Spleen (tissue), 11 donors: Measurements from ENCODE around the gene COPS9. TPM values are rescaled to one million over a fixed set of nuclear protein-coding genes. Genes with fewer than 3 reads are reported as not detected.

Source experiments
- DNase-seq: peaks from one replicate; pipeline ENCODE4 v3.0.0-alpha.2; 2020
- H3K27ac ChIP-seq, 8 donors: fragments of 200-600 bp; sonication (generic) in 7 of 8; 1 replicate in 4 of 8; 2 replicates in 4 of 8; pipeline versions ENCODE4 v1.5.0 to v1.8.0; 2016 to 2021; ENCODE audit warnings: inconsistent platforms in 4 of 8, mild to moderate bottlenecking in 4 of 8, moderate library complexity in 1 of 8
- H3K27me3 ChIP-seq, 7 donors: fragments of 200-600 bp; sonication (generic) in 6 of 7; replicated peaks in 1 of 7; 1 replicate in 4 of 7; 2 replicates in 3 of 7; pipeline versions ENCODE4 v1.5.0 to v1.8.0; 2016 to 2021; ENCODE audit warnings: inconsistent platforms in 3 of 7, mild to moderate bottlenecking in 1 of 7
- H3K36me3 ChIP-seq, 6 donors: fragments of 200-600 bp; sonication (generic) in 5 of 6; 1 replicate in 4 of 6; 2 replicates in 2 of 6; pipeline versions ENCODE4 v1.5.0 to v1.8.0; 2016 to 2021; ENCODE audit warnings: inconsistent platforms in 2 of 6
- H3K4me1 ChIP-seq, 6 donors: fragments of 200-600 bp; sonication (generic) in 5 of 6; 1 replicate in 3 of 6; 2 replicates in 3 of 6; pipeline versions ENCODE4 v1.5.0 to v1.8.0; 2016 to 2021; ENCODE audit warnings: inconsistent platforms in 3 of 6
- H3K4me3 ChIP-seq, 8 donors: fragments of 200-600 bp; sonication (generic) in 7 of 8; 1 replicate in 4 of 8; 2 replicates in 4 of 8; pipeline versions ENCODE4 v1.5.0 to v1.8.0; 2016 to 2021; ENCODE audit warnings: inconsistent platforms in 4 of 8, mild to moderate bottlenecking in 4 of 8, moderate library complexity in 2 of 8
- H3K9me3 ChIP-seq, 8 donors: fragments of 200-600 bp; sonication (generic) in 7 of 8; 1 replicate in 4 of 8; 2 replicates in 4 of 8; pipeline versions ENCODE4 v1.5.0 to v1.8.0; 2016 to 2021; ENCODE audit warnings: inconsistent platforms in 4 of 8
- CTCF ChIP-seq, 11 experiments: fragments of 200-600 bp in 7 of 11; fragments of 450-650 bp in 4 of 11; sonication (generic) in 4 of 11; IDR thresholded peaks in 8 of 11; conservative IDR thresholded peaks in 3 of 11; 1 replicate in 7 of 11; 2 replicates in 4 of 11; pipeline versions ENCODE4 v1.4.0 to v1.8.0; 2016 to 2021; ENCODE audit warnings: antibody characterized with exemption in 11 of 11, inconsistent platforms in 4 of 11, mild to moderate bottlenecking in 1 of 11
- POLR2A ChIP-seq, 3 donors: fragments of 450-650 bp; IDR thresholded peaks; one replicate each; pipeline ENCODE4 v1.5.1; 2017; ENCODE audit warnings: antibody characterized with exemption in 3 of 3, mild to moderate bottlenecking in 1 of 3
- POLR2AphosphoS5 ChIP-seq, 3 donors: sonication (generic); formaldehyde crosslinking; IDR thresholded peaks; one replicate each; pipeline ENCODE4 v1.5.1; 2017; ENCODE audit warnings: antibody characterized with exemption in 3 of 3
- WGBS, 5 donors: extraction: QIAGEN DNeasy Blood & Tissue Kit in 3 of 5; methylation state at CpG; one replicate each; pipeline versions ENCODE4 v1.1.5 to v1.1.7; 2013 to 2018; 5-methylcytosine and 5-hydroxymethylcytosine counted together
- intact Hi-C: fragments of 100-400 bp; cut with DNase I; formaldehyde crosslinking; loops from one replicate; pipeline ENCODE4 v1.15.0; 2023; ENCODE audit warnings: low total_unique reads
- polyA plus RNA-seq, 3 donors: library from polyadenylated mRNA; stranded (reverse); fragments of 200-250 nt; gene quantifications; one replicate each; pipeline ENCODE4 v1.2.1, GENCODE V29; 2013
- total RNA-seq, 7 donors: library from RNA; depleted of rRNA in 3 of 7; stranded (reverse); fragments of >200 nt in 3 of 7; fragmentation: NEBNext Ultra II Directional in 4 of 7; extraction: Animal tissue kit (Norgen Biotek cat#: 25700) in 4 of 7; gene quantifications; one replicate each; pipeline versions ENCODE4 v1.1.0 to v1.2.1, GENCODE V29; 2016 to 2021
- donor health status: healthy with polysubstance abuse.
- donor health status: DM: no; HTN: no; CAD: no; lungs with moderate emphysema.
- donor health status: DM: no; HTN: no; CAD: no.
- donor health status: Bipolar disorder and iron deficiency.
- donor health status: healthy.
- donor health status: DM: no; HTN: no; CAD: no.
- donor health status: DM: yes; HTN: yes; CAD: no.

The COPS9 gene
- total and polyA plus RNA-seq, 10 donors = 74.7 to 441 (median 95.0) TPM

- intact Hi-C loops = no loop called here
- Histone ChIP-seq H3K9me3 (peaks cover 0 to 10% (median 0%) of the 10 kb centered on the region in 8 donors), H3K36me3 (no peaks in the 10 kb centered on the region), H3K27me3 (peaks cover 0 to 39% (median 0%) of the 10 kb centered on the region in 7 donors), H3K4me1 (no peaks in the 10 kb centered on the region), H3K27ac (no peak overlapping the region), H3K4me3 (no peak overlapping the region)
- 86 to 94% (median 91%) methylated on average over 4 of the region's 4 CpGs for WGBS, 5 donors
- DNase-seq = no peak
- TF ChIP-seq CTCF (IDR thresholded peaks at IDR 0.05 in 8 of 11, conservative IDR thresholded peaks at IDR 0.05 in 3 of 11) (no peak), POLR2AphosphoS5 (IDR thresholded peaks at IDR 0.05) (no peak), POLR2A (IDR thresholded peaks at IDR 0.05) (no peak)
Measured at GRCh38 chr2:240163844-240164574, 27.9 kb upstream of the COPS9 start.

GRCh38 chr2:240162939-240163714 lies 27.0 kb upstream of the COPS9 start:
- H3K36me3 ChIP-seq = no peaks in the 10 kb centered on the region
- no peak overlapping the region for H3K4me3 ChIP-seq
- intact Hi-C loops = no loop called here
- peak; percentile 58 for DNase-seq
- TF ChIP-seq POLR2A (IDR thresholded peaks at IDR 0.05) = no peak
- TF ChIP-seq CTCF (IDR thresholded peaks at IDR 0.05 in 8 of 11, conservative IDR thresholded peaks at IDR 0.05 in 3 of 11) = no peak
- TF ChIP-seq POLR2AphosphoS5 (IDR thresholded peaks at IDR 0.05) = no peak
- H3K9me3 ChIP-seq = peaks cover 0 to 10% (median 0%) of the 10 kb centered on the region in 8 donors
- no peaks in the 10 kb centered on the region for H3K4me1 ChIP-seq
- peaks cover 0 to 31% (median 0%) of the 10 kb centered on the region in 7 donors for H3K27me3 ChIP-seq
- H3K27ac ChIP-seq = no peak overlapping the region
- 67 to 76% (median 72%) methylated on average over 15 to 16 of the region's 16 CpGs for WGBS, 5 donors

- TF ChIP-seq POLR2A (IDR thresholded peaks at IDR 0.05) = no peak
- no peak for TF ChIP-seq POLR2AphosphoS5 (IDR thresholded peaks at IDR 0.05)
- no peak for TF ChIP-seq CTCF (IDR thresholded peaks at IDR 0.05 in 8 of 11, conservative IDR thresholded peaks at IDR 0.05 in 3 of 11)
- peak; percentile 40 for DNase-seq
- H3K9me3 ChIP-seq = peaks cover 0 to 10% (median 0%) of the 10 kb centered on the region in 8 donors
Measured at GRCh38 chr2:240162531-240162930, 26.4 kb upstream of the COPS9 start.

GRCh38 chr2:240162032-240162431 lies 25.9 kb upstream of the COPS9 start:
- no peaks in the 10 kb centered on the region for H3K36me3 ChIP-seq
- TF ChIP-seq POLR2A (IDR thresholded peaks at IDR 0.05) (no peak), CTCF (IDR thresholded peaks at IDR 0.05 in 8 of 11, conservative IDR thresholded peaks at IDR 0.05 in 3 of 11) (no peak), POLR2AphosphoS5 (IDR thresholded peaks at IDR 0.05) (no peak)
- no peak overlapping the region for H3K4me3 ChIP-seq
- H3K9me3 ChIP-seq = peaks cover 0 to 10% (median 0%) of the 10 kb centered on the region in 8 donors
- H3K4me1 ChIP-seq = no peaks in the 10 kb centered on the region
- no peak overlapping the region for H3K27ac ChIP-seq
- intact Hi-C loops = no loop called here
- peaks cover 0 to 20% (median 0%) of the 10 kb centered on the region in 7 donors for H3K27me3 ChIP-seq
- DNase-seq = peak; percentile 40
- 63 to 87% (median 70%) methylated on average over 5 of the region's 5 CpGs for WGBS, 5 donors

More at GRCh38 chr2:240162531-240162930, 26.4 kb upstream of the COPS9 start:
- no peaks in the 10 kb centered on the region for H3K36me3 ChIP-seq
- H3K4me1 ChIP-seq = no peaks in the 10 kb centered on the region
- no peak overlapping the region for H3K27ac ChIP-seq
- intact Hi-C loops = no loop called here
- WGBS, 5 donors = 77 to 83% (median 79%) methylated on average over 6 of the region's 6 CpGs
- no peak overlapping the region for H3K4me3 ChIP-seq
- H3K27me3 ChIP-seq = peaks cover 0 to 25% (median 0%) of the 10 kb centered on the region in 7 donors
